ENCODE measurements around the gene ICAM3.

Gene ICAM3

GRCh38 chr19:10290357-10290875 lies 49.0 kb downstream of the ICAM3 start:
- DNase-seq: no peak

DNA sequence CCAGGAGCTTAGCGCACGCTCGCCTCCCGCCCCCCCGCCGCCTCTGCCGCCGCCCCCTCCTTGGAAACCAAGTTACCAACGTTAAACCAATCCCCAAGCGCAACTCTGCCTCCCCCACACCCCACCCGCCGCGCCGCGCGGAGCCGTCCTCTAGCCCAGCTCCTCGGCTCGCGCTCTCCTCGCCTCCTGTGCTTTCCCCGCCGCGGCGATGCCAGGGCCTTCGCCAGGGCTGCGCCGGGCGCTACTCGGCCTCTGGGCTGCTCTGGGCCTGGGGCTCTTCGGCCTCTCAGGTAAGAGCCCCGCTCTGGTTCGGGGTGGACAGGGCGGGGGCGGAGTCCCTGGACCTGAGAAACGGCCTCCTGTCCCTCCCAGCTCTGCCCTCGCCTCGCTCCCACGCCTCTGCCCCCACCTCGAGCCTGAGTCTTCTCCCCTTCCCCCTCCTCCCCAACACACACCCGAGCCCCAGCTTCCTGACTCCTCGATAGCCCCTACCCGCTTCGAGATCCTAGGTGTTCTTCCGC lies 49.5 kb downstream of the ICAM3 start, which contains the start of gene ICAM5:
TSS of gene ICAM5 (plus strand) at position 117 of the 521 bp plus-strand sequence. CDS start at position 209, 92 bp downstream.
- no peak for DNase-seq

DNA sequence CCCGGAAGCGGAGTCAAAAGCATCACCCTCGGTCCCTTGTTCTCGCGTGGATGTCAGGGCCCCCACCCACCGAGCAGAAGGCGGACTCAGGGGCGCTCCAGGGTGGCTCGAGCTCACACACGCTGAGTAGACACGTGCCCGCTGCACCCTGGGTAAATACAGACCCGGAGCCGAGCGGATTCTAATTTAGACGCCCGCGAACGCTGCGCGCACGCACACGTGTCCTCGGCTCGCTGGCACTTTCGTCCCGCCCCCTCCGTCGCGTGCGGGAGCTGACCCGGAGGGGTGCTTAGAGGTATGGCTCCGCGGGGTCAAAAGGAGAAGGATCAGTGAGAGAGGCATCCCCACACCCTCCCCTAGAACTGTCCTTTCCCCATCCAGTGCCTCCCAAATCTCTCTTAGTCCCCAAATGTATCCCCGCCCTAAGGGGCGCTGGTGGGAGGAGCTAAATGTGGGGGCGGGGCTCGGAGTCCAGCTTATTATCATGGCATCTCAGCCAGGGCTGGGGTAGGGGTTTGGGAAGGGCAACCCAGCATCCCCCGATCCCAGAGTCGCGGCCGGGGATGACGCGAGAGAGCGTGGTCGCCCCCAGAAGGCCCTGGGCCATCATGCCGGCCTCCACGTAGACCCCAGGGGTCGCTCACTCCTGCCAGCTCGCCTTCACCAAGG lies 50.1 kb downstream of the ICAM3 start:
- DNase-seq: peak; percentile 46

DNA sequence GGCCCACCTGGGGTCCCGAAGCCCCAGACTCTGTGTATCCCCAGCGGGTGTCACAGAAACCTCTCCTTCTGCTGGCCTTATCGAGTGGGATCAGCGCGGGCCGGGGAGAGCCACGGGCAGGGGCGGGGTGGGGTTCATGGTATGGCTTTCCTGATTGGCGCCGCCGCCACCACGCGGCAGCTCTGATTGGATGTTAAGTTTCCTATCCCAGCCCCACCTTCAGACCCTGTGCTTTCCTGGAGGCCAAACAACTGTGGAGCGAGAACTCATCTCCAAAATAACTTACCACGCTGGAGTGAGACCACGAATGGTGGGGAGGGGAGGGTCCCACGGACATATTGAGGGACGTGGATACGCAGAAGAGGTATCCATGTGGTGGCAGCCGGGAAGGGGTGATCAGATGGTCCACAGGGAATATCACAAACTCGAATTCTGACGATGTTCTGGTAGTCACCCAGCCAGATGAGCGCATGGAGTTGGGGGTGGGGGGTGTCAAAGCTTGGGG lies 50.7 kb downstream of the ICAM3 start:
- no peak for DNase-seq

GRCh38 chr19:10286803-10287737 lies 52.4 kb downstream of the ICAM3 start, which contains the start of gene ICAM4:
ICAM4 (plus strand) TSS chr19:10286955; CDS start chr19:10287013, 58 bp downstream.
- no peak for DNase-seq

DNA sequence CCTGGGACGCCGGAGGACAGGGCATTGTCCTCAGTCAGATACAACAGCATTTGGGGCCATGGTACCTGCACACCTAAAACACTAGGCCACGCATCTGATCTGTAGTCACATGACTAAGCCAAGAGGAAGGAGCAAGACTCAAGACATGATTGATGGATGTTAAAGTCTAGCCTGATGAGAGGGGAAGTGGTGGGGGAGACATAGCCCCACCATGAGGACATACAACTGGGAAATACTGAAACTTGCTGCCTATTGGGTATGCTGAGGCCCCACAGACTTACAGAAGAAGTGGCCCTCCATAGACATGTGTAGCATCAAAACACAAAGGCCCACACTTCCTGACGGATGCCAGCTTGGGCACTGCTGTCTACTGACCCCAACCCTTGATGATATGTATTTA lies 54.0 kb downstream of the ICAM3 start:
- DNase-seq: no peak

GRCh38 chr19:10284960-10285278 lies 54.5 kb downstream of the ICAM3 start:
- DNase-seq: no peak

DNA sequence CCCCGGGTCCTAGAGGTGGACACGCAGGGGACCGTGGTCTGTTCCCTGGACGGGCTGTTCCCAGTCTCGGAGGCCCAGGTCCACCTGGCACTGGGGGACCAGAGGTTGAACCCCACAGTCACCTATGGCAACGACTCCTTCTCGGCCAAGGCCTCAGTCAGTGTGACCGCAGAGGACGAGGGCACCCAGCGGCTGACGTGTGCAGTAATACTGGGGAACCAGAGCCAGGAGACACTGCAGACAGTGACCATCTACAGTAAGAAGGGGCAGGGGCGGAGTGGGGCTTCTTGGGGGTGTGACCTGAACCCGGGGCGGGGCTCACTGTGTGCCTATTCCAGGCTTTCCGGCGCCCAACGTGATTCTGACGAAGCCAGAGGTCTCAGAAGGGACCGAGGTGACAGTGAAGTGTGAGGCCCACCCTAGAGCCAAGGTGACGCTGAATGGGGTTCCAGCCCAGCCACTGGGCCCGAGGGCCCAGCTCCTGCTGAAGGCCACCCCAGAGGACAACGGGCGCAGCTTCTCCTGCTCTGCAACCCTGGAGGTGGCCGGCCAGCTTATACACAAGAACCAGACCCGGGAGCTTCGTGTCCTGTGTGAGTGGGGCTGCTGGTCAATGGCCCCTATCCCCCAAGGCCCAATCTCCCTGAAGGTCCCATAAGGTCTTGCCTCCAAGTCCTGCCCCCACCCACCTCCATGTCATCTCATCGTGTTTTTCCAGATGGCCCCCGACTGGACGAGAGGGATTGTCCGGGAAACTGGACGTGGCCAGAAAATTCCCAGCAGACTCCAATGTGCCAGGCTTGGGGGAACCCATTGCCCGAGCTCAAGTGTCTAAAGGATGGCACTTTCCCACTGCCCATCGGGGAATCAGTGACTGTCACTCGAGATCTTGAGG lies 55.1 kb downstream of the ICAM3 start:
- DNase-seq: no peak
